NCI-H345 (cell line): ENCODE results near the gene LRP1B.

Experiments
- DNase-seq: peaks from one replicate; lab custom pipeline; 2025; lab: John Stamatoyannopoulos, UW

LRP1B gene

DNA sequence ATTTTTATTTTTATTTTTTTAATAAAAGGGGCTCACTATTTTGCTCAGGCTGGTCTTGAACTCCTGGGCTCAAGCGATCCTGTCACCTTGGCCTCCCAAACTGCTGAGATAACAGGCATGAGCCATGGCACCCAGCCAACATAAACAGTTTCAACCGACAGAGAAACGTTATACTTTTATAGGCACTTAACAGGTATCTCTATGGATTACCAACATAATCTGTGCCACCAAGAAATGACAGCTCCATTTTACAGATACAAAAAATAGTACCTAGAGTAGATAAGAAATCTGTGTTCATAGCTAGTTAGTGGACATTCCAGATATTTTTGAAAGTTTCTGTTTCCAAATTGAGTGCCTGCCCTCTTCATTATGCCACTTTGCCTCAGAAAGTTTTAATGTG is 1316.7 kb downstream of the LRP1B start:
- DNase-seq: peak; percentile 31

DNA sequence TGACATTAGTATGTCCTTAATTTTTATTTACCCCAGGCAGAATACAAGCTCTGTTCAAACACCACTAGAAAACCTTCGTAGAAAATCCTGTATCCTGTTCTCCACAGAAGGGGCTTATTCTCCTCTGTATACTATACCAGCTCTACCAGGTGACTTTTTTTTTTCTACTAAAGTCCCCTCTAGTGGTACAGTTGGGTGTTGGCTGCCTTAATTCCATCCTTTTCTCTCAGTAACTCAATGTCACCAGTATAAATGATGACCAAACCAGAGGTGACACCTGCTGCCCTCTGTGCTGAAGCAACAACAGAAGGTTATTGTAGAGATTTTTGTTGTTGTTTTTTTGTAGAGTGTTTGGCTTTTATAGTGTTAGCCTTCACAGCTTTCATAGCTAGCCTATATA is 1322.0 kb downstream of the LRP1B start:
- DNase-seq: no peak

DNA sequence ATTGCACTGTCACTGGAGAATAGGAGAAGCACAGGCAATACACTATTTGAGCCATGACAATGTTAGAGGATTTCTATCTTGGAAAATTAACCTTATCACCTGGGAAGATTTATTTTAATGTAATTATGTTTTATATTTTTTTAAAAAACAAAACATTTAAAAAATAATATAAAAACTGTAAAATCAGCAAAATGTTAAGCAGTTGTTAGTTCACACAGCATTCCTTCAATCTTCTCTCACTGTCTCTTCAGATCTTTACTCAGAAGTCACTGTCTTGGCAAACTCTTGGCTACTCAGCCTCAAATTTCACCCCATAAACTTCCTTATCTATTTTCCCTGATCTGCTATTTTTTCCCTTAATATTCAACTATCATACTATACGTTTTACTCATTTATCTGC is 1322.6 kb downstream of the LRP1B start:
- no peak for DNase-seq

DNA sequence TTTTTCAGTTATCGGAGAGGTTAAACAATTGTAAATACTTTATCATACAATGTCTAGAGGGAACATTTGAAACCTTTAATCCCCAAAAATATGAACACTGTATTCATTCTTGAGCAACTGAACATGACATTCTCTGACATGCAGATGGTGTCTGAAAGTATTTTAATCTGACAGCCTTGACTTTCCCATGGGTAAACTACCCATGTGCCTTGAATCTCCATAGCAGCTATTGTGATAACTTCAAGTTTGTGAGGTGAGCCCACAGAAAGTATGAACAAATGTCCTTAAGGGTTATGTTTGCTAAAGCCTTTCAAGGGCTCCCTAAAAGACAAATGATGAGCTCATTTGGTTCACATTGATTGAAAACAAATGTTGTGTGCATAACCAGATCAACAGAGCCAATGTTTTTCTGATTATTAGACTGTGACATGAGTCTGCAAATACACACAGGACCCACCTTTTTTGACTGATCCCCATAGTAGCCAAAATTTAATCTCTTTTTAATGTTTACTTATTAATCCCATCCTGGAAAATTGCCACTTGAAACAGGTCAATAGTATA is 1326.0 kb downstream of the LRP1B start:
- DNase-seq: no peak

DNA sequence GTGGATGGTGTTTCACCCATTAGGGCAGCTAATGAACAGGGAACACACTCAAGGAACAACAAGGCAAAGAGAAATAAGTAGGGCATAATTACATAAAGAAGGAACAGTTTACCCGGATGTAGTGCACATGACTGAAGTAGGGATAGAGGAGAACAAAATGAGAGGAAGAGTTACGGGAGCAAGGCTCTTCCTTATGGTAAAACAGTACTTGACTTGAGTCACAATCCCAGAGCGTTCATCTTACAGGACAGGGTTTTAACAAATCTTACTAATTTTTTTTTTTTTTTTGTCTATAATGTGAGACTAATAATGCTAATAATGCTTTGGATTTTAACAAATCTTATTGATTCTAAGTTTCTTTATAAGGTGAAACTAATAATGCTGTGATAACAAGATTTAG is 1329.5 kb downstream of the LRP1B start:
- no peak for DNase-seq

DNA sequence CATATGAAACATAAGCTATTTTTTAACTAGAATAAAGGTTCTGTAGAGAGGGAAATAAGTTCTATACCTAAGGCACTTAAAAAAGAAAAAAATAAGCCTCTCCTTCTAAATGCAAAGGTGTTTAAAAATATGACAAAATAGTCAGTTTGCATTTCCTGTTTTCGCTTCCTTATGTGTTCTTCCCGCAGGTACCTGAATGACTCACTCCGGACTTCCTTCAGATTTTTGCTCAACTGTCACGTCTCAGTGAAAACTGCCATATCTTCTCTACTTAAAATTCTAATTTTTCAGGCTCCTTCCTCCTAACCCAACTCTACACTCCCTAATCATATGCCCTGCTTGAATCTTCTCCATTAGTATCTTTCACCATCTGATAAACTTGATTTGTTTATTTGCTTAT is 1333.1 kb downstream of the LRP1B start:
- no peak for DNase-seq

DNA sequence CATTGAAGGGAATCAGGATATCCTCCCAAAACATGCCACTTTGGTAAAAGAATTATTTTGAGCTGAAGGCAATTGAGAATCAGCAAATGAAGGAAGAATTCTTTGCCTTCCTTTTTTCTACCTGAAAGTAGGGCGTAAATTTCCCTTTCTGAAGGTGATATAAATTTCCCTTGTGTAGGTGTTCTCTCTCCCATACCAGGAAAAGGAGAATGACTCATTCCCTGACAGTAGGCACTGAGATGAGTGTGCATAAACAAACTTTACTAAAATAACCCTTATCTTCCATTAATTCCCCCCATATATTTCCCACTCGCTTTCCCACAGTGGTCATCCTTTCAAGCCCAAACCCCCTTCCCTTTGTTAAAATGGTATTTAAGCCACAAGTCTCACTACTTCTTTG is 1339.0 kb downstream of the LRP1B start:
- DNase-seq: no peak

DNA sequence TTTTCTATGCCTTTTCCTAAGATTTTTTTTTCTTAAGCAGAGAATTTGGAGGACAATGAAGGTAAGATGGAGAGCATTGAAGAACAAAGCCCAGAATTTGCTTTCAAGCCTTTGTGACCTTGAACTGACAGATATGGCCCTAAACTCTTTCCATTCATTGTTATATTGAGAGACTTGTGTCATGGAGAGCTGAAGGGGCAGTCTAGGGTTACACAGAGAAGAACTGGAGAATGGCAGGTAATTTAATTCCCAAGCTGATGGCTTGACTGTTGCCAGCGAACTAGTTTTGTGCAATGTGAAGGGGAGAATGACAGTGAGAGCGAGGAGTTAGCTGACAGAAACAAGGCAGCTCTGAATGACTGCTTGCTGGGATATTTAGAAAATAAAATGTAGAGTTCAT is 1344.2 kb downstream of the LRP1B start:
- DNase-seq: peak; percentile 58

DNA sequence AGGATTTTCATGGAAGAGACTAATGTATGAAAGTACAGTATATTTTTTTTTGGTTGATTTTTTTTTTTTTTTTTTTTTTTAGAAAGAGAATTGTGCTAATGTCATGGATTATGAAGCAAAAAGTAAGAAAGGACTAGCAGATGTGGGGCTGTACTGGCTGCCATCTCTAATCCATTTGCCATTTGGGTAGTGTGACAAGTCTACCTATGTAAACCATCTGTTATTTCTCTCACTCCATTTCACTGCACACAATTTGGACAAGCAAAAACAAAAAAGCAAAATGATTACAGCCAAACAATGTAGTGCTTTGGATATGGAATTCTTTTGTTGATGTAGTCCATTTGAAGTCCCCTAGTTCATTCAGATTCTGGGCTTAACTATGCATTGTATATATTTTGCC is 1355.4 kb downstream of the LRP1B start:
- DNase-seq: no peak

DNA sequence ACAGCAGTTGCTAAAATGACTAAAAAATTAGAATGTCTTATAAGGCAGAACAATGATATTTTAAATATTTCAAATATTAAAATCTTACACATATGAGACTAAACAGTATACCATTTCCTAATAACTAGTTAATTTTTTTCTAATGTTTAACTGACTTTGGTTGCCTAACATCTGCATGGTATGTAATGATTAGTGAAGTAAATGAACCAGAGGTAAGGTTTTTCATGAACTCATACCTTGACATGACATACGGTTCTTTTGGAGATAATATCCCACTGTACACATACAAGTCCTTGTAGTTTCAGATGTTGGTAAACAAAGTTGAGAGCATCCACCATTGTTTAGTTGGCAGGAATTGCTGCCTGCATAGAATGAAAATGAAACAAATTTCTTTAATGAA is 1360.2 kb downstream of the LRP1B start:
- no peak for DNase-seq

DNA sequence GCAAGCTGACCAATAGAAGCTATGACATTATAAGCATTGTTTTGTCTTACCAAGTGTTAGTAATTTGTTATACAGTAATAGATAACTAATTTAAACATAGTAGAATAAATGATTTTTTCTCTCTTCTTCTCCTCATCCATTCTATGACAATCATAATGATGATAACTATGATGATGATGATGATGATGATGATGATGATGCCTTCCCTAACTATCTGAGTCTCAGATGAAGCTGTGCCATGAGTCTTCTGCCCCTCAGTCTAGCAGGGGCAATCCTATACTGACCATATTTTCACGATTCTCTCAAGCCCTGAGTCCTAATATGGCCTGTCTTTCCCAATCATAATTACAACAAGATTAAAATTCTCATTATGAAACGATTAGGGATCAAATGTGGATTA is 1369.0 kb downstream of the LRP1B start:
- DNase-seq: no peak

DNA sequence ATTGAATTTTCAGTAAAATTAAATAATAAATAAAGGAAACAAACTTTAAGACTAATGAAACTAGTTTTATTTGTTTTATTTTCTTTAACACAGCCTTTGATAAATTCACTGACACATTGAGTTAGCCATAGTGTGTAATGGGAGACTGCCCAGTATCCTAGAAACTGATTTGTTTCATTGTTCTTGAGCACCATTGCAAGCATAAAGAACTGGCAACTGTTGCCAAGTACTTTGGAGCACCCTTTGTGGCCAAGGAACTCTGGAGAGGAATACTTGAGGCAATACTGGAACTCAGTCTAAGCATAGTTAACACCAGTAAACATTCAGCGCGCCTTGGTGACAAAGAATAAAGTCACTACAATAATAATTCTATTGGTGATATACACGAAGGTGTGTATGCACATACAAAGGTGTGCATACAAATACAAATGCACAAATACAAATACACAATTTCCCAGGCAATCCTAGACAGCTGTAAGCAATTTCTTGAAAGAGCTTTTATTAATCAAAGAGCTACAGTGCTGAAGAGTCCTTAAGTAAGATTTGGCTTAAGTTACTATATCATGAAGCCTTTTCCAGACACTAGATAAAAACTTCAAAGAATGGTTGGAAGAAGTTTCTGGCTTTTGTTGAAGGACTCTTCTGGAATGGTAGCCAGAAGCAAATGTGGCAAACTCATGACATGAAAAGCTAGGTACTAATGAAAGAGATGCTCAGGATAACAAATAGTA is 1371.2 kb downstream of the LRP1B start:
- peak; percentile 51 for DNase-seq

DNA sequence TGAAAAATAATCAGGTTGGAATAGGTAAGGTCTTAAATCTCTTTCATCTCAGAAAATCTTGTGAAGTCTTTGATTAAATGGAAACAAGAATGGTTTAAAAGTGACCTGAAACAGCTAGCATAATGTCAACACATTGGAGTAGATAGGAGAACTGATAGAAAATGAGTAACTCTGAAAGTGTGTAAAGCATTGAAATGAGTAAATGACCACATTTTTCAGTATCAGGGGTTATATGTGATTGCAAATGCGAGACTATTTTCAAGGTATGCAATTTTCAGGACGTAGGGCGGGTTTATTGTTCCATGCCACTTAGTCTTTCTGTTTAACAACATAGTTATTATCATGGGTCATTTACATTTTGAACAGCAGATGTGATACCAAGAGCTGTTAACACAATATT is 1383.2 kb downstream of the LRP1B start:
- DNase-seq: no peak

DNA sequence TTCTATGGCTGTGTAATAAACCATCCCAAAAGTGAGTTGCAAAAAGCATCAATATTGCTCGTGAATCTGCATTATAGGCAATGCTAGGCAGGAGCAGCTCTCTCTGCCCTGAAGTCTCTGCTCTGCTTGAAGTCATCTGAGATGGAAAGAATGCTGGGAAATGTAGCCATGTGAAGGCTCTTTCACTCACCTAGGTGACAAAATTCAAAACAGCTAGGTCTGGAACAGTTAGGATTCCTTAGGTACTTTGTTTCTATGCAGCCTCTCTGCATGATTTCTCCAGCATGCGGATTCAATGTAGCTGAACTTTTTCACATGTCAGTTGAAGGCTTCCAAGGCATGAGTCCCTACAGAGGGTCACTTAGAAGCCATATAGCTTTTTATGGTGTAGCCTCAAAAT is 1383.7 kb downstream of the LRP1B start:
- DNase-seq: no peak

DNA sequence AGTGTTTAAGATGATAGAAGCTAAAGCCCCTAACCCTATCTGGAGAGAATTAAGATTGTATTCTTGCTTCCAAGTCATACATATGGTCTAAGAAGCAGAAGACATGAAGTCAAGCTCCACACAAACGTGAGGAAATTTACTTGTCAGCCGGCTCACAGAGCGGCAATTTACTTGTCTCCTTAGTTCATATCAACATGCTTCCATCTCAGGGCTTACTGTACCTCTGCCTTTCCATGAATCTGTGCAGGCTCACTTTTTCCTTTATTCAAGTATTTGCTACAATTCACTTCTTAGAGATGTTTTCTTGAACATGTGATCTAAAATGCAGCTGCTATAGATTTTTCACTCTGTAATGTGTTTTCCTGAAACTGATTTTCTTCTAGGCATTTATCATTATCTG is 1386.4 kb downstream of the LRP1B start:
- DNase-seq: no peak

DNA sequence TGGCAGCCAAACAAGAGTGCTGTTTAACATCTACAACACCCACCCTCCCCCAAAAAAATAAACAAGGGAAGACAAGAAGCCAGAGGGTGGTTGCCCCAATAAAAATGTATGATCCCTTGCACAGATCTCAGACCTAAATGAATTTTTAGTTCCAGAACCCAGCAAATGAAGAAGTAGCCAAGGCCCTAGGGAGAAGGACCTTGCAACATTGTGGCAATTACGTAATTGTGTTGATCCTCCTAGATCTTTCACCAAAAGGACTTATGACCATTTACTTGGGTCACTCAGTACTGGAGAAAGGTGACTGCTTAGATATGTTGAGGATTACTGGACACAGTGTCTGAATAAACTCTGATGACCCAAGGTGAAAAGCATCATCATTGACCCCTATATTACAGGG is 1393.8 kb downstream of the LRP1B start:
- no peak for DNase-seq

DNA sequence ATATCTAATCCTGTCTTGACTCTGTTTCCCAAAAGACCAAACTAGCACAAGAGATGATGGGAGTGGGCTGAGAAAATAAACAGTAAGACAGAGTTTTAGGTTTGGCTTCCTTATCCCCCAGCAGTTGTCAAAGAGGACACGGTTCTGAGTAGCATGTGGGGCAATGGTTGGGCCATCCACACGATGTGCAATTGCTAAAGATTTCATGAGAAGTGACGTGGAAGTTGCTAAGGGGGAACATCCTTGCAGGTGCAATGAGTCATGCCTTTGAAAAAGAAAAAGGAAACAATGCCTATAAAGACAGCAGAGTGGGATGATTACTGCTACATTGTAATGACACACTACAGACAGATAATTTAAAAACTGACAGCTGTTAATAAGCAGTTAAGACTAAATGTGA is 1395.8 kb downstream of the LRP1B start:
- no peak for DNase-seq

DNA sequence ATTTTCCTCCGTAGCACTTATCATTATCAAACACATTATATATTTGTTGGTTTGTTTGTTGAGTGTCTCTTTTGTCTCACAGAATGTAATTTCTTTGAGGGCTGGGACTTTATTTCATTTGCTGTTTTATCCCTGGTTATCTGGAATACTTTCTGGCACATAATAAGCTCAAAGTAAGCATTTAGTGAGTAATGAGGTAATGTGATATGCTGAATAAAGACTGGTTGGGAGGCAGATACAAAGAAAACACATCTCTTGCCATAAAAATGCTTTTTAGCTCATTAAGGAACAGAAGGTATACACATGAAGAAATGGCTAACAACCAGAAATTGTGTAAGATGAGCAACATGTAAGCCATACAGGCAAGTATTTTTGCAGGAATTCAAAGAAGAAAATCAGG is 1411.8 kb downstream of the LRP1B start:
- no peak for DNase-seq

DNA sequence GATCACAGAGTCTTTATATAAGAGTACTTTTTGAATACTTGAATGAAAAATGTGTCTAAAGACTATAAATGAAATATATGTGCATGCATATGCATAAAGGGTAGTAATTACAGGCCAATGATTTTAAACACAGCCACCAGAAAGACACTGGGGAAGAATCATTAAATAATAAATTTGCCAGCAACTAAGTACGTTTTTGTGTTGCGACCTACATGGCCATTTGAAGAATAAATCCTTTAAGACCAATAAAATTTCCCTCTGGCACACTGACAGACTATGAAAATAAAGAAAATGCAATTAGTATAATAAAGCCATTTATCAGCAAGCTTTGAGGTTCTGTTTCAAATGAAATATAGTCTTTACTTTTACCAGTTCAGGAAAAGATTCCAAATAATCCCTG is 1413.3 kb downstream of the LRP1B start:
- DNase-seq: no peak

DNA sequence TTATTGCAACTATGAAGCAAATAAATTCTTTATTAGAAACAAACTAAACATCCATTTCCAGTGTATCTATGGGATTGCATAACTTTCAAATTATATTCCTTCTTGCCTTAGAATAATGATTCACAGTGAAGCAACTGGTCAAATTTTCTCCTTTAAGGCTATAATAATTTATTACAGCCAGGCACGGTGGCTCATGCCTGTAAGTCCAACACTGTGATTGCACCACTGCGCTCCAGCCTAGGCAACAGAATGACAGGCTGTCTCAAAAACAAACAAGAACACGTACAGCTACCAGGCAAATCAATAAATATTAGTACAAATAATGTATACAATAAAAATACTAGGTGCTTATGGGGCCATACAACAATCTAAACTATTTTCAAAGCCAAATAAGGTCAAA is 1416.2 kb downstream of the LRP1B start:
- no peak for DNase-seq

DNA sequence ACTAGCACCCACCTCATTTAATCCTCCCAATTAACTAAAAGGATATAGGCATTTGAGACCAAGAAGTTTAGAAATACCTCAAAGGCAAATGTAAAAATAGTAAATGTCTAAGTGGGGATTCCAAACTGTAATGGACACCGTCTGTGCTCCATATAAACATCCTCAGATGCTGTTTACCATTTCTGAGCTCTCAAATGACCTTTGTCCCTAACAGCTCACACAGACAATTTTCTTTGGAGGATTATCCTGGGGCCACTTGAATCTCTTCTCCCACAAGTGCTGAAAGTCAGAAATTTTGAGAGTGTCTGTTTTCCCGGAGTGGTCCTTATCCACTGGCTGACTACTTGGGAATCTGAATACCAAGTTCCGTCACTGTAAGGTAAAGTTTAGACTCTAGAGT is 1418.9 kb downstream of the LRP1B start:
- no peak for DNase-seq

DNA sequence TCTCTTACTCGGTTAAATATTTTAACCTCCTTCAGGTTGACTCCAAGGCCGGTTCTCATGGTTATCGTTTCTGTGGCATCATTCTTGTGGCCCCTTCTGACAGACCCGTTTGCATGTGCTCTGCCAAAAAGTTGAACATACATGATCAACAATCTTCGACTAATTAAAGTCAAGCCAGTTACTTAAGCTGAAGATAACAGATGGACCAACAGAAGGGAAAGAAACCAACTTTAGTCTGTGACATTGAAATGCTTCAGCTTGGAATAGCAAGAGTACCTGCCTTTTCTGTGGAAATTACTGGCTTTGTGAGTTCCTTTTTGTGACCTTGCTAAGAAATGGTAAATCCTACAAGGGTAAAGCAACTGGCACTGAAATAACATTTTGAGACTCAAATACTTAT is 1429.1 kb downstream of the LRP1B start:
- no peak for DNase-seq

DNA sequence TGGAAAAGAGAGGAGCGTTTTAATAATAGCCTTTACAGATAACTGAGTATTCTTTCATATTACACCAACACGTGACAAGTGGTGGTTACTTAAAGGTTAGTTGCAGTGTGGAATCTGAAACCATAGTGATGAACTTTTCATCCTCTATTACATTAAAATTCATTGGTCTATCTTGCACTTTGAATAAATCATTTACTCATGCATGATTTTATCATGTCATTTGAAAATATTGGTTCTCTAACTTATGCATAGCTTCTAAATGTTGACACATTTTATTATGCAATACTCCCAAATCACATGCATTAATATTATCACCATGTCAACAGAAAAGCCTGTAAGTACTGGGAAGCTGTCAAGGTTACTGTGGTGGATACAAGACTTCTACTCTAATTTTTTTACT is 1432.2 kb downstream of the LRP1B start:
- DNase-seq: no peak

DNA sequence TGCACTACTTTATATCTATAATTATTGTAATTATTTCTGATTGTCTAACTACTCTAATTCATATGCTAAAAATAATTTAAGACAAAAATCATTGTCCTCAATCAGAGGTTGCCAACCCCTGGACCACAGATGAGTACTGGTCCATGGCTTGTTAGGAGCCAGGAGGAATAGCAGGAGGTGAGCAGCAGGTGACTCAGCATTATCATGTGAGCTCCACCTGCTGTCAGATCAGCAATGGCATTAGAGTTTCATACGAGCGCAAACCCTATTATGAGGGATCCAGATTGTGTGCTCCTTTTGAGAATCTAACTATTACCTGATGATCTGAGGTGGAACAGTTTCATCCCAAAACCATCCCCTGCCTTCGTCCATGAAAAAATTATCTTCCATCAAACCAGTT is 1434.4 kb downstream of the LRP1B start:
- no peak for DNase-seq
